MM.1S (cell line): ENCODE data around the gene PPARGC1A.

Experiments used
- DNase-seq: peaks from one replicate; pipeline ENCODE4 v3.0.0-alpha.2; 2015
- H2AFZ ChIP-seq: fragments of 300-600 bp; sonication (generic); 2 replicates; pipeline ENCODE4 v1.6.0; 2016; ENCODE audit warnings: antibody characterized with exemption, low read length
- H3F3A ChIP-seq: fragments of 300-600 bp; sonication (generic); 2 replicates; pipeline ENCODE4 v1.6.1; 2016; ENCODE audit warnings: mild to moderate bottlenecking, antibody characterized with exemption, low read length, moderate library complexity, mixed read lengths; ENCODE audit not compliant: insufficient read depth
- H3K27ac ChIP-seq: fragments of 300-600 bp; sonication (generic); 2 replicates; pipeline ENCODE4 v1.5.1; 2016; ENCODE audit warnings: mild to moderate bottlenecking, low read length
- H3K27me3 ChIP-seq: fragments of 300-600 bp; sonication (generic); replicated peaks from 2 replicates; pipeline ENCODE4 v1.6.0; 2016; ENCODE audit warnings: low read length; ENCODE audit not compliant: insufficient read depth
- H3K36me3 ChIP-seq: fragments of 300-600 bp; sonication (generic); replicated peaks from 2 replicates; pipeline ENCODE4 v1.6.1; 2016; ENCODE audit warnings: mild to moderate bottlenecking, low read length, mixed read lengths; ENCODE audit not compliant: insufficient read depth
- H3K4me1 ChIP-seq: fragments of 300-600 bp; sonication (generic); 2 replicates; pipeline ENCODE4 v1.6.1; 2016; ENCODE audit warnings: low read length, mixed read lengths
- H3K4me2 ChIP-seq: fragments of 300-600 bp; sonication (generic); 2 replicates; pipeline ENCODE4 v1.6.0; 2016; ENCODE audit warnings: low read depth, low read length
- H3K4me3 ChIP-seq: fragments of 300-600 bp; sonication (generic); 2 replicates; pipeline ENCODE4 v1.5.1; 2016; ENCODE audit warnings: low read length, mixed read lengths
- H3K79me2 ChIP-seq: fragments of 300-600 bp; sonication (generic); 2 replicates; pipeline ENCODE4 v1.6.1; 2016; ENCODE audit warnings: mixed run types, low read length, mixed read lengths
- H3K9ac ChIP-seq: fragments of 300-600 bp; sonication (generic); 2 replicates; pipeline ENCODE4 v1.6.1; 2016; ENCODE audit warnings: low read length, mixed read lengths
- H3K9me2 ChIP-seq: fragments of 300-600 bp; sonication (generic); replicated peaks from 2 replicates; pipeline ENCODE4 v1.6.1; 2016; ENCODE audit warnings: mild to moderate bottlenecking, low read length, mixed read lengths; ENCODE audit not compliant: insufficient read depth
- H3K9me3 ChIP-seq: fragments of 300-600 bp; sonication (generic); replicated peaks from 2 replicates; pipeline ENCODE4 v1.6.1; 2016; ENCODE audit warnings: mild to moderate bottlenecking, low read length, mixed read lengths; ENCODE audit not compliant: insufficient read depth
- H4K20me1 ChIP-seq: fragments of 300-600 bp; sonication (generic); 2 replicates; pipeline ENCODE4 v1.6.1; 2016; ENCODE audit warnings: mild to moderate bottlenecking, low read length, moderate library complexity, mixed read lengths; ENCODE audit not compliant: insufficient read depth
- EZH2 ChIP-seq: fragments of 300-600 bp; sonication (generic); optimal IDR thresholded peaks from 2 replicates; pipeline ENCODE3; 2017; ENCODE audit warnings: low read depth, mild to moderate bottlenecking, antibody characterized with exemption, low read length, mixed read lengths
- EZH2phosphoT487 ChIP-seq: fragments of 300-600 bp; sonication (generic); IDR thresholded peaks from 2 replicates; pipeline ENCODE4 v1.6.1; 2018; ENCODE audit warnings: antibody characterized with exemption, low read length
- TF ChIP-seq, protein P1 (sequence below): fragments of 300-600 bp; sonication (generic); IDR thresholded peaks from 2 replicates; pipeline ENCODE4 v1.5.1; 2016; ENCODE audit warnings: antibody characterized with exemption, low read length, mixed read lengths

PPARGC1A gene

GRCh38 chr4:23881052-23881501 is 8.8 kb downstream of the PPARGC1A start:
- H3K27me3 ChIP-seq, result no peaks in the 10 kb centered on the region
- DNase-seq, result no peak
- H3K27ac ChIP-seq, result no peak overlapping the region
- H3K9me3 ChIP-seq, result no peaks in the 10 kb centered on the region
- H3K4me1 ChIP-seq, result peaks cover 10% of the 10 kb centered on the region
- H3K4me3 ChIP-seq, result no peak overlapping the region
- no peak overlapping the region for H3K9ac ChIP-seq
- TF ChIP-seq EZH2, result no peak
- TF ChIP-seq, protein P1, sequence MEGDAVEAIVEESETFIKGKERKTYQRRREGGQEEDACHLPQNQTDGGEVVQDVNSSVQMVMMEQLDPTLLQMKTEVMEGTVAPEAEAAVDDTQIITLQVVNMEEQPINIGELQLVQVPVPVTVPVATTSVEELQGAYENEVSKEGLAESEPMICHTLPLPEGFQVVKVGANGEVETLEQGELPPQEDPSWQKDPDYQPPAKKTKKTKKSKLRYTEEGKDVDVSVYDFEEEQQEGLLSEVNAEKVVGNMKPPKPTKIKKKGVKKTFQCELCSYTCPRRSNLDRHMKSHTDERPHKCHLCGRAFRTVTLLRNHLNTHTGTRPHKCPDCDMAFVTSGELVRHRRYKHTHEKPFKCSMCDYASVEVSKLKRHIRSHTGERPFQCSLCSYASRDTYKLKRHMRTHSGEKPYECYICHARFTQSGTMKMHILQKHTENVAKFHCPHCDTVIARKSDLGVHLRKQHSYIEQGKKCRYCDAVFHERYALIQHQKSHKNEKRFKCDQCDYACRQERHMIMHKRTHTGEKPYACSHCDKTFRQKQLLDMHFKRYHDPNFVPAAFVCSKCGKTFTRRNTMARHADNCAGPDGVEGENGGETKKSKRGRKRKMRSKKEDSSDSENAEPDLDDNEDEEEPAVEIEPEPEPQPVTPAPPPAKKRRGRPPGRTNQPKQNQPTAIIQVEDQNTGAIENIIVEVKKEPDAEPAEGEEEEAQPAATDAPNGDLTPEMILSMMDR, result no peak
- no peak for TF ChIP-seq EZH2phosphoT487
- H3K79me2 ChIP-seq, result peaks cover 36% of the 10 kb centered on the region
- no peaks in the 10 kb centered on the region for H3F3A ChIP-seq
- no peak overlapping the region for H2AFZ ChIP-seq
- no peaks in the 10 kb centered on the region for H3K9me2 ChIP-seq
- H3K4me2 ChIP-seq, result no peak overlapping the region
- no peaks in the 10 kb centered on the region for H4K20me1 ChIP-seq
- H3K36me3 ChIP-seq, result peaks cover 6% of the 10 kb centered on the region; the same call in 1 of the 2 replicates

GRCh38 chr4:23878912-23879732 is 10.7 kb downstream of the PPARGC1A start:
- no peak for DNase-seq
- H4K20me1 ChIP-seq, result no peaks in the 10 kb centered on the region
- H3K9me3 ChIP-seq, result no peaks in the 10 kb centered on the region
- peaks cover 26% of the 10 kb centered on the region for H3K79me2 ChIP-seq
- no peak for TF ChIP-seq EZH2
- TF ChIP-seq EZH2phosphoT487, result no peak
- TF ChIP-seq, protein P1, result no peak
- no peak overlapping the region for H3K4me3 ChIP-seq
- H3K27me3 ChIP-seq, result no peaks in the 10 kb centered on the region
- H3K9ac ChIP-seq, result no peak overlapping the region
- no peaks in the 10 kb centered on the region for H3K9me2 ChIP-seq
- H2AFZ ChIP-seq, result no peak overlapping the region
- no peak overlapping the region for H3K27ac ChIP-seq
- H3F3A ChIP-seq, result no peaks in the 10 kb centered on the region
- no peak overlapping the region for H3K4me2 ChIP-seq
- peaks cover 6% of the 10 kb centered on the region; the same call in 1 of the 2 replicates for H3K36me3 ChIP-seq
- H3K4me1 ChIP-seq, result peaks cover 10% of the 10 kb centered on the region

GRCh38 chr4:23878246-23878891 is 11.5 kb downstream of the PPARGC1A start:
- DNase-seq, result no peak
- H3K79me2 ChIP-seq, result peaks cover 31% of the 10 kb centered on the region
- H3K4me3 ChIP-seq, result no peak overlapping the region
- peaks cover 10% of the 10 kb centered on the region for H3K4me1 ChIP-seq
- H3K9me3 ChIP-seq, result no peaks in the 10 kb centered on the region
- no peaks in the 10 kb centered on the region for H3K27me3 ChIP-seq
- no peak overlapping the region for H2AFZ ChIP-seq
- H3K36me3 ChIP-seq, result peaks cover 6% of the 10 kb centered on the region; the same call in 1 of the 2 replicates
- no peak overlapping the region for H3K9ac ChIP-seq
- H3K27ac ChIP-seq, result no peak overlapping the region
- no peaks in the 10 kb centered on the region for H4K20me1 ChIP-seq
- no peak overlapping the region for H3K4me2 ChIP-seq
- TF ChIP-seq, protein P1, result no peak
- TF ChIP-seq EZH2phosphoT487, result no peak
- TF ChIP-seq EZH2, result no peak
- no peaks in the 10 kb centered on the region for H3F3A ChIP-seq
- no peaks in the 10 kb centered on the region for H3K9me2 ChIP-seq
